ENCODE measurements around the gene NAV3.

DNA sequence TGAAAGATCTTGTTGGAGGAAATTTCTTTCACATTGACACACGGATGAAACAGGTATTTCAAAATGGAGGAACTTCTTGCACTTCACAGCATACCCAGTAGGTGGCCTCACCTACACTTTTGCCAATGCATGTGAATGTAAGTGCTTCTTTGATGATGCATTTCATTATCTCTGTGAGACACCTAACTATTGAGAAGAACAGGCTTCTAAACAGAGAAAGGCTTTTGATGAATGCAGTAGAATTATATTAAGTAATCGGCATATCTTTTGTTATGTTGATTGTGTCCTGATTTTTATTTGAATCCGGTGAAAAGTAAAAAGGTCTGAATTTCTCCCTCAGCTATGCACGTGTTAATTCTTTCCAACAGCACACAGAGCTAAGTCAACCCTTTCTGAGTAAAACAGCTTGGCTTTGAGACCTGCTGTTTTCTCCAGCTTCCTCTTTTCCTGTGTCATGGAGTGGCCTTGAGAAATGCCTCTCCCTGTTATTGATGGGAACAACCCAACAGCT, 399.0 kb downstream of the NAV3 start:
- TF ChIP-seq, protein P1, sequence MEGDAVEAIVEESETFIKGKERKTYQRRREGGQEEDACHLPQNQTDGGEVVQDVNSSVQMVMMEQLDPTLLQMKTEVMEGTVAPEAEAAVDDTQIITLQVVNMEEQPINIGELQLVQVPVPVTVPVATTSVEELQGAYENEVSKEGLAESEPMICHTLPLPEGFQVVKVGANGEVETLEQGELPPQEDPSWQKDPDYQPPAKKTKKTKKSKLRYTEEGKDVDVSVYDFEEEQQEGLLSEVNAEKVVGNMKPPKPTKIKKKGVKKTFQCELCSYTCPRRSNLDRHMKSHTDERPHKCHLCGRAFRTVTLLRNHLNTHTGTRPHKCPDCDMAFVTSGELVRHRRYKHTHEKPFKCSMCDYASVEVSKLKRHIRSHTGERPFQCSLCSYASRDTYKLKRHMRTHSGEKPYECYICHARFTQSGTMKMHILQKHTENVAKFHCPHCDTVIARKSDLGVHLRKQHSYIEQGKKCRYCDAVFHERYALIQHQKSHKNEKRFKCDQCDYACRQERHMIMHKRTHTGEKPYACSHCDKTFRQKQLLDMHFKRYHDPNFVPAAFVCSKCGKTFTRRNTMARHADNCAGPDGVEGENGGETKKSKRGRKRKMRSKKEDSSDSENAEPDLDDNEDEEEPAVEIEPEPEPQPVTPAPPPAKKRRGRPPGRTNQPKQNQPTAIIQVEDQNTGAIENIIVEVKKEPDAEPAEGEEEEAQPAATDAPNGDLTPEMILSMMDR (IDR thresholded peaks at IDR 0.05): peak; percentile 55; the same call in 1 of the 2 replicates
- TF ChIP-seq TCF7L2 (IDR thresholded peaks at IDR 0.05; ENCODE audit: low read depth, low read length) (no peak), POLR2AphosphoS5 (IDR thresholded peaks at IDR 0.05; ENCODE audit: low read depth, low read length) (no peak)
